ENCODE data around the gene BMP2K.

The BMP2K gene

DNA sequence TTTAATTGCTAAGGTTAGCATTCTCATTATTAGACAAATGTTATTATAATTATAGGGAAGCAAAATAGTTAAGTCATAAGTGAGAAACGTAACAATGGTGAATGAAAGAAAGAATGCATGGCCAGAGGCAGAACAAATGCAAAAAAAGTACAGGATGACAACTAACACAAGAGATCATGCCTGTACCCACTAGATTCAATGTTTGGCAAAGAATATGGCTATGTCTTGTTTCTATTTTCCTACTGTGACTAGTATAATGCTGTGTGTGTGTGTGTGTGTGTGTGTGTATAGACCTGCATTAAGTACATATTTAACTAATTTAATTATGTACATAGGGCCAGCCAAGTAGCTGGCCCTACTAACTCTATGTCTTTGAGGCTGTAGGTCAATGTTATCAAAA lies 12.9 kb upstream of the BMP2K start:
- no peak for FAIRE-seq
- TF ChIP-seq TAF1 (IDR thresholded peaks at IDR 0.05; ENCODE audit: low read depth, low read length): no peak
- no peak for TF ChIP-seq PAX5 (IDR thresholded peaks at IDR 0.05; ENCODE audit: insufficient read depth, low read length, severe bottlenecking)
- TF ChIP-seq POLR2AphosphoS5 (IDR thresholded peaks at IDR 0.05; ENCODE audit: low read depth, low read length): no peak
- no peak for TF ChIP-seq POLR2A (IDR thresholded peaks at IDR 0.05; ENCODE audit: low read depth, low read length)
- no peak for TF ChIP-seq SPI1 (IDR thresholded peaks at IDR 0.05; ENCODE audit: low read depth, low read length)
- no peak for TF ChIP-seq POU2F2 (IDR thresholded peaks at IDR 0.05; ENCODE audit: low read depth, low read length)
- DNase-seq (ENCODE audit: insufficient read length, low spot score): no peak

DNA sequence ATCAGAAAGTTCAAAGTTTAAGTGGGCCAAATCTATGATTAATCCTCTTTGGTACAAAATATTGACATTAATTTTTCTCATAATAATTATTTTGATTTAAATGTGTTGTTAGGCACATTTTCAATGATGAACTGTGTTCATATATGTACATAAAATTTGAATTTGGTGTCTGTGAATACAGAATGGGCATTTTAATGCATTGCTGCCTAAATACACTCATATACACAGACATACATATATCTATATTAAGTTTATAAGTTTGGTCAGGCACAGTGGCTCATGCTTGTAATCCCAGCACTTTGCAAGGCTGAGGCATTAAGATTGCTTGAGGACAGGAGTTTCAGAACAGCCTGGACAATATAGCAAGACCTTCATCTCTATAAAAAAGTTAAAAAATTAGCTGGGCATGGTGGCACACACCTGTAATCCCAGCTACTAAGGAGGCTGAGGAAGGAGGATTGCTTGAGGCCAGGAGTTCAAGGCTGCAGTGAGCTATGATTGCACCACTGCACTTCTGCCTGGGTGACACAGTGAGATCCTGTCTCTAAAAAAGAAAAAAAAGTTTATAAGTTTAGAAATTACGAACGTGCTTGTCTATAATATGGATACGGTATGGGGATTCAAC lies 12.3 kb upstream of the BMP2K start:
- no peak for TF ChIP-seq POLR2A (IDR thresholded peaks at IDR 0.05; ENCODE audit: low read depth, low read length)
- DNase-seq (ENCODE audit: insufficient read length, low spot score) (no peak), FAIRE-seq (no peak)

DNA sequence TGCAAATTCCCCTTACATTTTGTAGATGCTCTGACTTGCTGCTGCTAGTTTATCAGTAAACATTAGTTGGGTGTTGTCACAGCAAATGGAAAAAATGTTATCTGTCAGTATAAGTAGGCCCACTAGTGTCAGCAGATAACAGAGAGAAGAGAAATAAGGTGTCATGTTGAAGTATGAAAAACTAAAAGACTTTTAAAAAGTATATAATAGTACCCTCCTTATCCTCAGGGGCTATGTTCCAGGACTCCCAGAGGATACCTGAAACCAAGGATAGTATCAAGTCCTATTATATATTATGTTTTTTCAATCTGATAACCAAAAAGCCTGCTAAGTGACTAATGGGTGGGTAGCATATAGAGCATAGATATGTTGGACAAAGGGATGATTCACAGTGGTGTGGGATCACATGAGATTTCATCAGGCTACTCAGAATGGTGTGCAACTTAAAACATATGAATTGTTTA lies 11.6 kb upstream of the BMP2K start:
- TF ChIP-seq POU2F2 (IDR thresholded peaks at IDR 0.05; ENCODE audit: low read depth, low read length) (no peak), SPI1 (IDR thresholded peaks at IDR 0.05; ENCODE audit: low read depth, low read length) (no peak), POLR2A (IDR thresholded peaks at IDR 0.05; ENCODE audit: low read depth, low read length) (no peak), TAF1 (IDR thresholded peaks at IDR 0.05; ENCODE audit: low read depth, low read length) (no peak), PAX5 (IDR thresholded peaks at IDR 0.05; ENCODE audit: insufficient read depth, low read length, severe bottlenecking) (no peak), POLR2AphosphoS5 (IDR thresholded peaks at IDR 0.05; ENCODE audit: low read depth, low read length) (no peak)
- DNase-seq (ENCODE audit: insufficient read length, low spot score) (no peak), FAIRE-seq (no peak)

DNA sequence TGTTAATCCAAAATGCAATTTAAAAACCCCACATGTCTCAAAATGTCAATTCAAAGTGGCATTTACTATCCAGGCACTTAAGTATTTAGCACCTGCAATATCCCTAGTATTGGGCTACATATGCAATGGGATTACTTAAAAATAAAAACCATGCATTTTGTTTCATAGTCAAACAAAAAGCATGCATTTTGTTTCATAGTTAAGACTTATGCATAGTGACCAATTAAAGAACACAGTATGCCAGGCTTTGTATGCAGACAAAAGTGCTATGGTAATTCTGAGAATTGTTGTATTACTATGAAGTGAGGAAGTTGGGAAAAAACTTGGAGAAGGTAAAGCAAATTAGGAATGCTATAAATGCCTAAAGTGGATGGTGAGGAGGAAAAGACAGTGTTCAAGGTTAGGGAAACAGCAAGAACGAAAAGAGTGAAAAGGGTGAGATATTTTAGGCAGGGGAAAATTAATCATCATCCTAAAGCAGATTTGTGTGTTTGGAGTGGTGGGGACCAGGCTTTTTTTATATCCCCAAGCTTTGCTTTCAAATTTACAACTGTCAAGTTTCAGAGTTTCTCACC lies 10.6 kb upstream of the BMP2K start:
- no peak for TF ChIP-seq PAX5 (IDR thresholded peaks at IDR 0.05; ENCODE audit: insufficient read depth, low read length, severe bottlenecking)
- no peak for TF ChIP-seq SPI1 (IDR thresholded peaks at IDR 0.05; ENCODE audit: low read depth, low read length)
- TF ChIP-seq TAF1 (IDR thresholded peaks at IDR 0.05; ENCODE audit: low read depth, low read length): no peak
- no peak for TF ChIP-seq POU2F2 (IDR thresholded peaks at IDR 0.05; ENCODE audit: low read depth, low read length)
- no peak for TF ChIP-seq POLR2AphosphoS5 (IDR thresholded peaks at IDR 0.05; ENCODE audit: low read depth, low read length)
- TF ChIP-seq POLR2A (IDR thresholded peaks at IDR 0.05; ENCODE audit: low read depth, low read length): no peak
- DNase-seq (ENCODE audit: insufficient read length, low spot score): no peak
- peak; percentile 20 for FAIRE-seq

DNA sequence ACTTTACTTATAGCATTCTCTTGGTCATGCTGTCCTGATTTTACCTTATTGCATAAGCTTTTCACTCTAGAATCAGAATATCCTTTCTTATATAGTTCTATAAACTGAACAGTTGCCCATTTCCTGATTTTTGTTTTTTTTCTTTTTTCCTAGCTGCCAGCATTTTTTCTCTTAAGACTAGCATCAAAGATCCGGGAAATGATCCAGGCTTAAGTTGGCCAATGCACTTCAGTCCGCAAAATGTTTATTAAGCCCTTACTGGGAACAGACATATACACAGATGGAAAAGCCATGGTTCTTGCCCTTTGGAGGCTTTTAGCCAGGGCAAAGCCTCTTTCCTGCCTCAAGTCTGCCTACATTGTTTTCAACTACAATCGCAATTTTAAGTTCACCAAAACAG lies 10.1 kb upstream of the BMP2K start:
- TF ChIP-seq SPI1 (IDR thresholded peaks at IDR 0.05; ENCODE audit: low read depth, low read length) (no peak), POU2F2 (IDR thresholded peaks at IDR 0.05; ENCODE audit: low read depth, low read length) (no peak), POLR2AphosphoS5 (IDR thresholded peaks at IDR 0.05; ENCODE audit: low read depth, low read length) (no peak), POLR2A (IDR thresholded peaks at IDR 0.05; ENCODE audit: low read depth, low read length) (no peak), TAF1 (IDR thresholded peaks at IDR 0.05; ENCODE audit: low read depth, low read length) (no peak), PAX5 (IDR thresholded peaks at IDR 0.05; ENCODE audit: insufficient read depth, low read length, severe bottlenecking) (no peak)
- FAIRE-seq (no peak), DNase-seq (ENCODE audit: insufficient read length, low spot score) (no peak)

DNA sequence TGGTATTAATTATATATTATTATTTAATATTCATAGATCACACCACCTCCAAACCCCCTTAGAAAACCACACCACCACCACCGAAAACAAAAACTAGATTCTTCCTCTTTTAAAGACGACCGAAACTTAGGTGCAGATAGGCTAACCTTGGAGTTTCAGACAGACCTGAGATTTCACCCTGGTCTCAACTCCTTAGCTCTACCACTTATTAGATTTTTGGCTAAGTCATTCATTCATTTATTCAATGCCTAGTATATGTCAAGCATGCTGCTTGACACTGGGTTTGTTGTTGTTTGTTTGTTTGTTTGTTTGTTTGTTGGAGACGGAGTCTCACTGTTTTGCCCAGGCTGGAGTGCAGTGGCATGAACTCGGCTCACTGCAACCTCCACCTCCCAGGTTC lies 9.5 kb upstream of the BMP2K start:
- DNase-seq (ENCODE audit: insufficient read length, low spot score) (no peak), FAIRE-seq (peak; percentile 85)
- TF ChIP-seq SPI1 (IDR thresholded peaks at IDR 0.05; ENCODE audit: low read depth, low read length) (no peak), POLR2A (IDR thresholded peaks at IDR 0.05; ENCODE audit: low read depth, low read length) (no peak), TAF1 (IDR thresholded peaks at IDR 0.05; ENCODE audit: low read depth, low read length) (no peak), POU2F2 (IDR thresholded peaks at IDR 0.05; ENCODE audit: low read depth, low read length) (no peak), POLR2AphosphoS5 (IDR thresholded peaks at IDR 0.05; ENCODE audit: low read depth, low read length) (no peak), PAX5 (IDR thresholded peaks at IDR 0.05; ENCODE audit: insufficient read depth, low read length, severe bottlenecking) (no peak)

DNA sequence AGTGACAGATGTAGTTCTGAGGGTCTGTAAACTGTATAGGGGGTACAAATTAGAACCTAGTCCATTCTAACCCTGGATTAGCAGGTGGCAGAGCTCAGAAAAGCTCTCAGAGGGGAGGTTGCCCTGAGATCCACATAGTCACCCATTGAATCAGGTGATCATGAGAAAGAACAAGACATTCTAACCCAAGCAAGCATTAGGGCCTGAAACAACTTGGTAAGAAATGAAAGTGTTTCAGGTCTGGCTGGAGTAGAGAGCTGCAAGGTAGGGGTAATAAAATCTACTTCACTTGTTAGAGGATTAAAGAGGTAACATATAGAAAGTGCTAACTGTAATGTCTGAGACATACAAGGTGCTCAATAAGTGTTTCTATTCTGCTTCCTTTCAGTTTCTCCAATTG lies 8.8 kb upstream of the BMP2K start:
- no peak for DNase-seq (ENCODE audit: insufficient read length, low spot score)
- peak; percentile 86 for FAIRE-seq
- no peak for TF ChIP-seq SPI1 (IDR thresholded peaks at IDR 0.05; ENCODE audit: low read depth, low read length)

DNA sequence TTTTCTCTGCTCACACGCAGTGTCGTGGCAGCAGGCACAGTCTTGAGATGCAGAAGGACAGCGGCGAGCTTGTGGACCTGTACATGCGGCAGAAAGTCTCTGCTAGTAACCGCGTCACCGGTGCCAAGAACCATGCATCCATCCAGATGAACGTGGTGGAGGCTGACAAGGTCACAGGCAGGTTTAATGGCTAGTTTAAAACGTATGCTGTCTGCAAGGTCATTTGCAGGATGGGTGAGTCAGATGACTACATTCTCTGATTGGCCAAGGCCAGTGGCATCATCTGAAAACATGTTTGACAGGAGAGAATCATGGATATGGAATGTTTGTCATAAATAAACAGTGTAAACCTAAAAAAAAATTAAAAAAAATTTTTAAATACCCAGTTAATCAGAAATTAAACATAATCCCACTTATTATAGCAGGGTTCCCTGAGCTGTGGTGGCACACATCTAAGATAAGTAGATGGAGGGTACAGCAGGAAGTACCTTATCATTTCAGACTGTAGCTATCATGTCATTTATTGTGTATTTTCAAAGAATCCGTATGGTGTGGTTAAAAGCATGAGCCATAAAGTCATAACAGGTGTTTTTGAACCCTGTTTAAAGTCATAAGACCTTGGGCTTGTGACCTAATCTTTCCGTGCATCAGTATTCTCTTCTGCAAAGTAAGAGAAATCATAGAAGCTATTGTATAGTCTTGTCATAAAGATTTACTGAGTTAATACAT lies 7.5 kb upstream of the BMP2K start:
- TF ChIP-seq TAF1 (IDR thresholded peaks at IDR 0.05; ENCODE audit: low read depth, low read length) (no peak), SPI1 (IDR thresholded peaks at IDR 0.05; ENCODE audit: low read depth, low read length) (no peak), PAX5 (IDR thresholded peaks at IDR 0.05; ENCODE audit: insufficient read depth, low read length, severe bottlenecking) (no peak)
- DNase-seq (ENCODE audit: insufficient read length, low spot score) (no peak), FAIRE-seq (peak; percentile 81)

DNA sequence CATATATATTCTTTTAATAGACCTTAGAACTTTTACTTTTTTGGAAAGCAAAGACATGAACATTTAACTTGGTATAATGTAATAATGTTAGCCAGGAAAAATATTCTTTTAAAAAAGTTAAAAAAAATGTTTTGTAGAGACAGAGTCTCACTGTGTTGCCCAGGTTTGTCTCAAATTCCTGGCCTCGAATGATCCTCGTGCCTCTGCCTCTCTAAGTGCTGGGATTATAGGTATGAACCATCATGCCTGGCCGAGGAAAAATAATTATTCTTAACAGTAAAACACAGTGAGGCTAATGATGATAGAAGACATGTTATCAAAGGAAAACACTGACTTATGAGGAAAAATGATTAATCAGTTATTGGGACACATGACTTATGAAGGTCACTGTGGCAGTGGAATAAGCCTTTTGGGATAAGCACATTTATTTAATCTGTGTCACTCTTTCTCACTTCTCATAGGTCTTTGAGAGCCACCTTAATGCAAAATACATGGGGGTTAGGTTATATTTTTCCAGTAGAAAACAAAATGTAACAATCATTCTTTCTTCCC lies 6.0 kb upstream of the BMP2K start:
- no peak for TF ChIP-seq POLR2AphosphoS5 (IDR thresholded peaks at IDR 0.05; ENCODE audit: low read depth, low read length)
- no peak for TF ChIP-seq POU2F2 (IDR thresholded peaks at IDR 0.05; ENCODE audit: low read depth, low read length)
- no peak for TF ChIP-seq SPI1 (IDR thresholded peaks at IDR 0.05; ENCODE audit: low read depth, low read length)
- TF ChIP-seq TAF1 (IDR thresholded peaks at IDR 0.05; ENCODE audit: low read depth, low read length): no peak
- TF ChIP-seq PAX5 (IDR thresholded peaks at IDR 0.05; ENCODE audit: insufficient read depth, low read length, severe bottlenecking): no peak
- DNase-seq (ENCODE audit: insufficient read length, low spot score) (no peak), FAIRE-seq (peak; percentile 43)
